ENCODE measurements around the gene RFX2.
"Not testable (repeated sequence)": the region's sequence is repeated elsewhere in the genome, so short reads cannot be mapped to it uniquely, and the experiment has no call there.

The RFX2 gene

GRCh38 chr19:5990289-5990797, 120.0 kb downstream of the RFX2 start:
- no peak for DNase-seq (ENCODE audit: low read depth)

GRCh38 chr19:5989388-5990074, 120.8 kb downstream of the RFX2 start:
- no peak for DNase-seq (ENCODE audit: low read depth)

GRCh38 chr19:5988517-5989387, 121.5 kb downstream of the RFX2 start:
- DNase-seq (ENCODE audit: low read depth) = no peak

GRCh38 chr19:5987077-5987818, 123.1 kb downstream of the RFX2 start:
- peak; percentile 61 for DNase-seq (ENCODE audit: low read depth)

GRCh38 chr19:5985837-5986236, 124.5 kb downstream of the RFX2 start:
- not testable (repeated sequence) for DNase-seq (ENCODE audit: low read depth)

- no peak for DNase-seq (ENCODE audit: low read depth)
These were observed 125.1 kb downstream of the RFX2 start for GRCh38 chr19:5985098-5985783.

GRCh38 chr19:5984600-5984999, 125.7 kb downstream of the RFX2 start:
- DNase-seq (ENCODE audit: low read depth) = no peak

- DNase-seq (ENCODE audit: low read depth) = no peak
These were observed 126.8 kb downstream of the RFX2 start for GRCh38 chr19:5983367-5983955.

GRCh38 chr19:5978606-5979552, 131.4 kb downstream of the RFX2 start:
- DNase-seq (ENCODE audit: low read depth) = no peak

- peak; percentile 97 for DNase-seq (ENCODE audit: low read depth)
These were observed 132.3 kb downstream of the RFX2 start, which contains the start of gene RANBP3 for GRCh38 chr19:5977785-5978605. Gene RANBP3 (minus strand): TSS chr19:5978140. CDS start chr19:5978082, 58 bp downstream.

GRCh38 chr19:5977222-5977784, 133.0 kb downstream of the RFX2 start:
- no peak for DNase-seq (ENCODE audit: low read depth)

GRCh38 chr19:5976768-5977167, 133.5 kb downstream of the RFX2 start:
- DNase-seq (ENCODE audit: low read depth) = no peak

GRCh38 chr19:5975388-5975728, 134.9 kb downstream of the RFX2 start:
- DNase-seq (ENCODE audit: low read depth) = no peak

- no peak for DNase-seq (ENCODE audit: low read depth)
These were observed 135.4 kb downstream of the RFX2 start for GRCh38 chr19:5974721-5975387.

- no peak for DNase-seq (ENCODE audit: low read depth)
These were observed 136.2 kb downstream of the RFX2 start for GRCh38 chr19:5973867-5974635.

GRCh38 chr19:5973376-5973775, 136.9 kb downstream of the RFX2 start:
- no peak for DNase-seq (ENCODE audit: low read depth)

GRCh38 chr19:5972355-5972731, 138.0 kb downstream of the RFX2 start:
- DNase-seq (ENCODE audit: low read depth) = no peak

Measured in stimulated activated CD8-positive, alpha-beta memory T cell treated with anti-CD3 and anti-CD28 coated beads, Interleukin-12 subunit alpha, Interleukin-12 subunit beta, amount 100 ng/mL, for 1 hour (primary cell).